ENCODE results near the gene NEK4.

DNA sequence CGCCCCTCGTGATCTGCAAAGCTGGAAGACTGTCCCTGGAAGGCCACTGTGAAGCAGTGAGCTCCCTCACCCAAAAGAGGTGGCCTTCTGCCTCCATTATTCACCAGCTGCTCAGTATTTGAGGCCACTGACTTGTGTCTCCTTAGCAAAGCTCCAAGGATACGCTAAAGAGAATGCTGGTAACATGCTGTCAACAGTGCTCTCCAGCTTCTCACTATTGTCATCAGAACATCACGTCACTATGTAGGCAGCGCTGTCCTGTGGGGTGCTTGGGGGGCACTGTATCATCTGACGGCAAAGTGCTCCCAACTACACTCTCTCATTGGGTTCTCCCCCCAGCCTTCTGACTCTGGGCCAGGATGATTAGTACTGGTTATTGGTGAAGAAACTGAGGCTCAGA lies 45.5 kb upstream of the NEK4 start:
- TF ChIP-seq, protein P1, sequence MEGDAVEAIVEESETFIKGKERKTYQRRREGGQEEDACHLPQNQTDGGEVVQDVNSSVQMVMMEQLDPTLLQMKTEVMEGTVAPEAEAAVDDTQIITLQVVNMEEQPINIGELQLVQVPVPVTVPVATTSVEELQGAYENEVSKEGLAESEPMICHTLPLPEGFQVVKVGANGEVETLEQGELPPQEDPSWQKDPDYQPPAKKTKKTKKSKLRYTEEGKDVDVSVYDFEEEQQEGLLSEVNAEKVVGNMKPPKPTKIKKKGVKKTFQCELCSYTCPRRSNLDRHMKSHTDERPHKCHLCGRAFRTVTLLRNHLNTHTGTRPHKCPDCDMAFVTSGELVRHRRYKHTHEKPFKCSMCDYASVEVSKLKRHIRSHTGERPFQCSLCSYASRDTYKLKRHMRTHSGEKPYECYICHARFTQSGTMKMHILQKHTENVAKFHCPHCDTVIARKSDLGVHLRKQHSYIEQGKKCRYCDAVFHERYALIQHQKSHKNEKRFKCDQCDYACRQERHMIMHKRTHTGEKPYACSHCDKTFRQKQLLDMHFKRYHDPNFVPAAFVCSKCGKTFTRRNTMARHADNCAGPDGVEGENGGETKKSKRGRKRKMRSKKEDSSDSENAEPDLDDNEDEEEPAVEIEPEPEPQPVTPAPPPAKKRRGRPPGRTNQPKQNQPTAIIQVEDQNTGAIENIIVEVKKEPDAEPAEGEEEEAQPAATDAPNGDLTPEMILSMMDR (conservative IDR thresholded peaks at IDR 0.05; ENCODE audit: low read depth, low read length) = no peak
- no peak for TF ChIP-seq EZH2 (IDR thresholded peaks at IDR 0.05; ENCODE audit: borderline replicate concordance, low read depth, low read length, poor library complexity, severe bottlenecking)
